Measurements from ENCODE around the gene WDR86.

The WDR86 gene

DNA sequence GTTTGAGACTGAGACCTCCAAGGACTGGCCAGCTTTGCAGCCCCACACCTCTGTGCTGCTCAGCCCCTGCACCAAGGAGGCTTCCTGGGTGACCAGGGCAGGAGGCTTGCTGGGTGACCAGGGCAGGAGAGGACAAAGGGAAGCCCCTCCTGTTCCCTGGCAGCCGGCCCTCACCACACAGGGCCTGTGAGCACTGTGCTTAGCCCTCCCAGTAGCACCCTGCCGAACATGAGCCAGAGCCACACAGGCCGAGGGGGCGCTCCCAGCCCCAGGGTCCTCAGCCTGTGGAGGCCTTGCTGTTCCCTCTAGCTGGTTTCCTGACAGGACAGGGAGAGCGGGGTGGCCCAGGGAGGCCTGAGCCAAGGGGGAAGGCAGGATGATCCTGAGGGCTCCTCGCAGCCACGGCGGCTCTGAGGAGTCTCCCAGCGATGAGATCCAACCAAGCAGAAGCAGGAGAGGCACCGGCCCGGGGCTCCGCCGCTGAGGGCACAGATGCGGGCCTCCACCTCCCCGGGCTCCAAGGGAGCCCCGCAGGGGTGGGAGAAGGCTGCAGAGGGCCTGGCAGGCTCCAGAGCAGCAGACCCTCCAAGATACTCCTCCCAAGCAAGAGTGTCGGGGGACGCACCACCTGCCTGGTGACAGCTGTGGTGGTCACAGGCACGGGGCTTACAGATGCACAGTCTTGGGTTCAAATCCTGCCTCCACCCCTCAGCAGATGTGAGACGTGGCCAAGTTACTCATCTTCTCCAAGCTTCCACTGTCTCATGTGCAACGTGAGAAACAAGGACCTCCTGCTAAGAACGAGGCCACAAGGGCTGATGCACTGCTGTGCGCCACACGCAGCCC lies 22.5 kb downstream of the WDR86 start:
- ATAC-seq: no peak
- TF ChIP-seq, protein P1, sequence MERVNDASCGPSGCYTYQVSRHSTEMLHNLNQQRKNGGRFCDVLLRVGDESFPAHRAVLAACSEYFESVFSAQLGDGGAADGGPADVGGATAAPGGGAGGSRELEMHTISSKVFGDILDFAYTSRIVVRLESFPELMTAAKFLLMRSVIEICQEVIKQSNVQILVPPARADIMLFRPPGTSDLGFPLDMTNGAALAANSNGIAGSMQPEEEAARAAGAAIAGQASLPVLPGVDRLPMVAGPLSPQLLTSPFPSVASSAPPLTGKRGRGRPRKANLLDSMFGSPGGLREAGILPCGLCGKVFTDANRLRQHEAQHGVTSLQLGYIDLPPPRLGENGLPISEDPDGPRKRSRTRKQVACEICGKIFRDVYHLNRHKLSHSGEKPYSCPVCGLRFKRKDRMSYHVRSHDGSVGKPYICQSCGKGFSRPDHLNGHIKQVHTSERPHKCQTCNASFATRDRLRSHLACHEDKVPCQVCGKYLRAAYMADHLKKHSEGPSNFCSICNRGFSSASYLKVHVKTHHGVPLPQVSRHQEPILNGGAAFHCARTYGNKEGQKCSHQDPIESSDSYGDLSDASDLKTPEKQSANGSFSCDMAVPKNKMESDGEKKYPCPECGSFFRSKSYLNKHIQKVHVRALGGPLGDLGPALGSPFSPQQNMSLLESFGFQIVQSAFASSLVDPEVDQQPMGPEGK (CRISPR knock-in tag; IDR thresholded peaks at IDR 0.05; ENCODE audit: borderline replicate concordance): no peak
- TF ChIP-seq, protein P2, sequence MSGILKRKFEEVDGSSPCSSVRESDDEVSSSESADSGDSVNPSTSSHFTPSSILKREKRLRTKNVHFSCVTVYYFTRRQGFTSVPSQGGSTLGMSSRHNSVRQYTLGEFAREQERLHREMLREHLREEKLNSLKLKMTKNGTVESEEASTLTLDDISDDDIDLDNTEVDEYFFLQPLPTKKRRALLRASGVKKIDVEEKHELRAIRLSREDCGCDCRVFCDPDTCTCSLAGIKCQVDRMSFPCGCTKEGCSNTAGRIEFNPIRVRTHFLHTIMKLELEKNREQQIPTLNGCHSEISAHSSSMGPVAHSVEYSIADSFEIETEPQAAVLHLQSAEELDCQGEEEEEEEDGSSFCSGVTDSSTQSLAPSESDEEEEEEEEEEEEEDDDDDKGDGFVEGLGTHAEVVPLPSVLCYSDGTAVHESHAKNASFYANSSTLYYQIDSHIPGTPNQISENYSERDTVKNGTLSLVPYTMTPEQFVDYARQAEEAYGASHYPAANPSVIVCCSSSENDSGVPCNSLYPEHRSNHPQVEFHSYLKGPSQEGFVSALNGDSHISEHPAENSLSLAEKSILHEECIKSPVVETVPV (CRISPR knock-in tag; IDR thresholded peaks at IDR 0.05): no peak
- TF ChIP-seq ARNTL (CRISPR knock-in tag; IDR thresholded peaks at IDR 0.05; ENCODE audit: borderline replicate concordance, low read depth): no peak
- TF ChIP-seq, protein P3, sequence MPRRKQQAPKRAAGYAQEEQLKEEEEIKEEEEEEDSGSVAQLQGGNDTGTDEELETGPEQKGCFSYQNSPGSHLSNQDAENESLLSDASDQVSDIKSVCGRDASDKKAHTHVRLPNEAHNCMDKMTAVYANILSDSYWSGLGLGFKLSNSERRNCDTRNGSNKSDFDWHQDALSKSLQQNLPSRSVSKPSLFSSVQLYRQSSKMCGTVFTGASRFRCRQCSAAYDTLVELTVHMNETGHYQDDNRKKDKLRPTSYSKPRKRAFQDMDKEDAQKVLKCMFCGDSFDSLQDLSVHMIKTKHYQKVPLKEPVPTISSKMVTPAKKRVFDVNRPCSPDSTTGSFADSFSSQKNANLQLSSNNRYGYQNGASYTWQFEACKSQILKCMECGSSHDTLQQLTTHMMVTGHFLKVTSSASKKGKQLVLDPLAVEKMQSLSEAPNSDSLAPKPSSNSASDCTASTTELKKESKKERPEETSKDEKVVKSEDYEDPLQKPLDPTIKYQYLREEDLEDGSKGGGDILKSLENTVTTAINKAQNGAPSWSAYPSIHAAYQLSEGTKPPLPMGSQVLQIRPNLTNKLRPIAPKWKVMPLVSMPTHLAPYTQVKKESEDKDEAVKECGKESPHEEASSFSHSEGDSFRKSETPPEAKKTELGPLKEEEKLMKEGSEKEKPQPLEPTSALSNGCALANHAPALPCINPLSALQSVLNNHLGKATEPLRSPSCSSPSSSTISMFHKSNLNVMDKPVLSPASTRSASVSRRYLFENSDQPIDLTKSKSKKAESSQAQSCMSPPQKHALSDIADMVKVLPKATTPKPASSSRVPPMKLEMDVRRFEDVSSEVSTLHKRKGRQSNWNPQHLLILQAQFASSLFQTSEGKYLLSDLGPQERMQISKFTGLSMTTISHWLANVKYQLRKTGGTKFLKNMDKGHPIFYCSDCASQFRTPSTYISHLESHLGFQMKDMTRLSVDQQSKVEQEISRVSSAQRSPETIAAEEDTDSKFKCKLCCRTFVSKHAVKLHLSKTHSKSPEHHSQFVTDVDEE (CRISPR knock-in tag; IDR thresholded peaks at IDR 0.05): no peak
- TF ChIP-seq BACH2 (CRISPR knock-in tag; IDR thresholded peaks at IDR 0.05; ENCODE audit: borderline replicate concordance): no peak

DNA sequence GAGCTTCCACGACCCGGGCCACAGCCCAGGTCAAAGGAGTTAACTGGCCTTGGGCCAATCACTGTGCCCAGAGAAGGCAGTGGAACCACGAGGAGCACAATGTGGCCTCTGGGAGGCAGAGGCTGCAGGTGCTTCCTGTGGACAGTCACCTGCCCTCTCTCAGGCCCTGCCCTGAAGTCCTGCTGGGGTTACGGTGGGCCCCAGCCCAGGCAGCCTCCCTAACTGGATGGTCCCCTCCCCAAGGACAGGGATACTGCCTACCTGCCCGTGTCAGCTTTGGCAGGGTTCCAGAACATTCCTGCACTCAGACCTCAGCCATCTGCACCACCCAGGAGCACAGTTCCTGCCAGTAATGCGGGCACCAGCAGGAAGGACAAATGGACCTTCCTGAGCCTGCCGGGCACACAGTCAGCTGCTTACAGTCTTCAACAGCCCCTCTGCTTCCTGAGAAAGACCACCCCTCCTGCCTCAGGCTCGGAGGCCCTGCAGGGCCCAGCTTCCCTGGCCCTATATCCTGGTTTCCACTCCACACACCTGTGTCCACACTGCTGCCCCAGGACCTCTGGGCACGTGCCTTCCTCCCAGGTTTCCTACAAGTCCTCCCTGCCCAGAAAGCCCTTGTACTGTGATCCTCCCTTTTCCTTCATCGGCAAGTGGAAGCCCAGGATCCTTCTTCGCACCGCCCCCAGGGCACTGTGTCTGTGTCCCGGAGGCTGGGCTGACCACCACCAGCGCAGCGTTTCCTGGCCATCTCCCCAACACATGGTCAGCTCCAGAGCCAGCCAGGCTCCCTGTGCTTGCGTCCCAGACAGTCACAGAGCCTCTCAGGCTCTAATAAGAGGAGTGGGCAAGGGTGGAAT lies 23.3 kb downstream of the WDR86 start:
- no peak for ATAC-seq

More for the DNA sequence above, 23.3 kb downstream of the WDR86 start:
- no peak for TF ChIP-seq CSDC2 (CRISPR knock-in tag; IDR thresholded peaks at IDR 0.05)
- TF ChIP-seq, protein P4, sequence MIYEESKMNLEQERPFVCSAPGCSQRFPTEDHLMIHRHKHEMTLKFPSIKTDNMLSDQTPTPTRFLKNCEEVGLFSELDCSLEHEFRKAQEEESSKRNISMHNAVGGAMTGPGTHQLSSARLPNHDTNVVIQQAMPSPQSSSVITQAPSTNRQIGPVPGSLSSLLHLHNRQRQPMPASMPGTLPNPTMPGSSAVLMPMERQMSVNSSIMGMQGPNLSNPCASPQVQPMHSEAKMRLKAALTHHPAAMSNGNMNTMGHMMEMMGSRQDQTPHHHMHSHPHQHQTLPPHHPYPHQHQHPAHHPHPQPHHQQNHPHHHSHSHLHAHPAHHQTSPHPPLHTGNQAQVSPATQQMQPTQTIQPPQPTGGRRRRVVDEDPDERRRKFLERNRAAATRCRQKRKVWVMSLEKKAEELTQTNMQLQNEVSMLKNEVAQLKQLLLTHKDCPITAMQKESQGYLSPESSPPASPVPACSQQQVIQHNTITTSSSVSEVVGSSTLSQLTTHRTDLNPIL (CRISPR knock-in tag; IDR thresholded peaks at IDR 0.05; ENCODE audit: low read depth): no peak
- TF ChIP-seq ZFP3 (CRISPR knock-in tag; IDR thresholded peaks at IDR 0.05): no peak
- TF ChIP-seq ZC3H10 (CRISPR knock-in tag; IDR thresholded peaks at IDR 0.05): no peak
- no peak for TF ChIP-seq ZNF565 (CRISPR knock-in tag; conservative IDR thresholded peaks at IDR 0.05; ENCODE audit: low read depth)
- TF ChIP-seq GLIS3 (CRISPR knock-in tag; IDR thresholded peaks at IDR 0.05): no peak
- TF ChIP-seq ARNTL (CRISPR knock-in tag; IDR thresholded peaks at IDR 0.05; ENCODE audit: borderline replicate concordance, low read depth): no peak
- no peak for TF ChIP-seq ESRRG (CRISPR knock-in tag; IDR thresholded peaks at IDR 0.05)
- TF ChIP-seq, protein P3 (CRISPR knock-in tag; IDR thresholded peaks at IDR 0.05): no peak
- TF ChIP-seq, protein P5, sequence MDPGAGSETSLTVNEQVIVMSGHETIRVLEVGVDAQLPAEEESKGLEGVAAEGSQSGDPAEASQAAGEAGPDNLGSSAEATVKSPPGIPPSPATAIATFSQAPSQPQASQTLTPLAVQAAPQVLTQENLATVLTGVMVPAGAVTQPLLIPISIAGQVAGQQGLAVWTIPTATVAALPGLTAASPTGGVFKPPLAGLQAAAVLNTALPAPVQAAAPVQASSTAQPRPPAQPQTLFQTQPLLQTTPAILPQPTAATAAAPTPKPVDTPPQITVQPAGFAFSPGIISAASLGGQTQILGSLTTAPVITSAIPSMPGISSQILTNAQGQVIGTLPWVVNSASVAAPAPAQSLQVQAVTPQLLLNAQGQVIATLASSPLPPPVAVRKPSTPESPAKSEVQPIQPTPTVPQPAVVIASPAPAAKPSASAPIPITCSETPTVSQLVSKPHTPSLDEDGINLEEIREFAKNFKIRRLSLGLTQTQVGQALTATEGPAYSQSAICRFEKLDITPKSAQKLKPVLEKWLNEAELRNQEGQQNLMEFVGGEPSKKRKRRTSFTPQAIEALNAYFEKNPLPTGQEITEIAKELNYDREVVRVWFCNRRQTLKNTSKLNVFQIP (CRISPR knock-in tag; IDR thresholded peaks at IDR 0.05; ENCODE audit: borderline replicate concordance, low read depth): no peak
- no peak for TF ChIP-seq ZNF8 (CRISPR knock-in tag; IDR thresholded peaks at IDR 0.05)
- TF ChIP-seq RARB (CRISPR knock-in tag; IDR thresholded peaks at IDR 0.05): no peak
- no peak for TF ChIP-seq ISL1 (CRISPR knock-in tag; IDR thresholded peaks at IDR 0.05)
- TF ChIP-seq SNAI2 (CRISPR knock-in tag; IDR thresholded peaks at IDR 0.05): no peak

Data from SK-N-SH treated with all-trans-retinoic acid at 6 μM for 48 hours (cell line).